H1 (cell line): ENCODE results near the gene WNT1. TPM values are rescaled to one million over a fixed set of nuclear protein-coding genes. Genes with fewer than 3 reads are reported as not detected.
A peak's percentile ranks its signal among the peaks of the same experiment; 100 is the strongest.

Source experiments
- ATF2 ChIP-seq: IDR thresholded peaks from 2 replicates; pipeline ENCODE4 v1.6.1; 2012; ENCODE audit warnings: low read length, inconsistent platforms
- ATF3 ChIP-seq: IDR thresholded peaks from 2 replicates; pipeline ENCODE4 v1.6.1; 2011; ENCODE audit warnings: low read depth, mild to moderate bottlenecking, low read length; ENCODE audit not compliant: insufficient read depth
- CBX8 ChIP-seq: fragments of 300-800, 300-1000 bp; sonication (generic); IDR thresholded peaks from 2 replicates; pipeline ENCODE4 v1.7.1; 2016; ENCODE audit warnings: low read depth, low read length, borderline replicate concordance
- E2F6 ChIP-seq: IDR thresholded peaks from 2 replicates; pipeline ENCODE4 v1.6.1; 2012; ENCODE audit warnings: inconsistent platforms
- EGR1 ChIP-seq: IDR thresholded peaks from 2 replicates; pipeline ENCODE4 v1.6.1; 2011; ENCODE audit warnings: low read depth, low read length, borderline replicate concordance
- EP300 ChIP-seq, 2 experiments: IDR thresholded peaks; 1 replicate in 1 of 2; 2 replicates in 1 of 2; pipeline ENCODE4 v1.6.1; 2011 to 2012; ENCODE audit warnings: low read depth in 2 of 2, low read length in 2 of 2, mild to moderate bottlenecking in 2 of 2, borderline replicate concordance in 1 of 2, inconsistent platforms in 1 of 2, moderate library complexity in 1 of 2
- EZH2 ChIP-seq: fragments of 200-600 bp; sonication (generic); IDR thresholded peaks from 2 replicates; pipeline ENCODE4 v1.7.1; 2012; ENCODE audit warnings: low read depth, mild to moderate bottlenecking, moderate library complexity, low read length, inconsistent platforms; ENCODE audit not compliant: severe bottlenecking
- GTF2F1 ChIP-seq: IDR thresholded peaks from 2 replicates; pipeline ENCODE4 v1.6.1; 2012; ENCODE audit warnings: low read depth, low read length, improper control_type of control experiment, borderline replicate concordance
- HDAC6 ChIP-seq: IDR thresholded peaks from one replicate; pipeline ENCODE4 v1.7.1; 2012; ENCODE audit warnings: low read depth, mild to moderate bottlenecking, inconsistent platforms, low read length, moderate library complexity
- MAFK ChIP-seq: IDR thresholded peaks from 2 replicates; pipeline ENCODE4 v1.6.1; 2012; ENCODE audit warnings: low read depth, mild to moderate bottlenecking, improper control_type of control experiment, low read length
- MAX ChIP-seq: IDR thresholded peaks from 2 replicates; pipeline ENCODE4 v1.6.1; 2012; ENCODE audit warnings: inconsistent platforms
- NANOG ChIP-seq: IDR thresholded peaks from 2 replicates; pipeline ENCODE4 v1.6.1; 2011; ENCODE audit warnings: low read length, low read depth, mild to moderate bottlenecking, inconsistent platforms; ENCODE audit not compliant: insufficient read depth, poor library complexity, severe bottlenecking
- NRF1 ChIP-seq: IDR thresholded peaks from 2 replicates; pipeline ENCODE4 v1.6.1; 2011; ENCODE audit warnings: mild to moderate bottlenecking, low read depth, low read length, improper control_type of control experiment
- PHF8 ChIP-seq: fragments of 200-600 bp; sonication (generic); conservative IDR thresholded peaks from 2 replicates; pipeline ENCODE4 v1.7.1; 2012; ENCODE audit warnings: low read depth, mild to moderate bottlenecking, inconsistent platforms, low read length, moderate library complexity
- POLR2AphosphoS5 ChIP-seq: IDR thresholded peaks from 2 replicates; pipeline ENCODE4 v1.6.1; 2011; ENCODE audit warnings: low read depth, low read length
- RAD21 ChIP-seq, 2 experiments: IDR thresholded peaks in 1 of 2; conservative IDR thresholded peaks in 1 of 2; 2 replicates each; pipeline ENCODE4 v1.6.1; 2011; ENCODE audit warnings: low read depth in 2 of 2, low read length in 2 of 2, improper control_type of control experiment in 1 of 2, inconsistent platforms in 1 of 2, mild to moderate bottlenecking in 1 of 2, moderate library complexity in 1 of 2
- SAP30 ChIP-seq: fragments of 300-600 bp; sonication (generic); IDR thresholded peaks from 2 replicates; pipeline ENCODE4 v1.7.1; 2012; ENCODE audit warnings: low read length, moderate library complexity, mild to moderate bottlenecking, inconsistent platforms; ENCODE audit not compliant: insufficient read depth, insufficient replicate concordance
- SP1 ChIP-seq: IDR thresholded peaks from 2 replicates; pipeline ENCODE4 v1.6.1; 2011; ENCODE audit warnings: low read depth, low read length
- ZNF274 ChIP-seq: IDR thresholded peaks from 2 replicates; pipeline ENCODE4 v1.7.0; 2012; ENCODE audit warnings: low read length, borderline replicate concordance; ENCODE audit errors: extremely low read depth
- polyA plus RNA-seq, 7 experiments: library from polyadenylated mRNA; depleted of rRNA in 3 of 7; stranded (reverse) in 5 of 7; unstranded in 2 of 7; fragments of >200 nt in 5 of 7; fragments of 200-250 nt in 2 of 7; gene quantifications; 1 replicate in 5 of 7; 2 replicates in 1 of 7; 4 replicates in 1 of 7; pipeline versions ENCODE4 v1.2.1 to v1.2.3, GENCODE V29; 2011 to 2013; ENCODE audit warnings: missing spikeins in 2 of 7, mixed read lengths in 2 of 7
- total RNA-seq: library from RNA; stranded (reverse); fragmentation: NEBNext Ultra II Directional; extraction: Animal tissue kit (Norgen Biotek cat#: 25700); gene quantifications from 2 replicates; pipeline ENCODE4 v1.2.1, GENCODE V29; 2021

The WNT1 gene
- total and polyA plus RNA-seq, 2 of the 8 experiments (the other 6 are each of a cell fraction or from before 2014, with no cell fraction given) = not detected

- TF ChIP-seq ATF2 (no peak), HDAC6 (no peak), NANOG (no peak), SAP30 (no peak), RAD21 (IDR thresholded peaks at IDR 0.05 in 1 of 2, conservative IDR thresholded peaks at IDR 0.05 in 1 of 2; ENCODE audit: low read depth in 2 of 2, low read length in 2 of 2) (peak; percentile 45 to 63), GTF2F1 (no peak), NRF1 (no peak), MAFK (no peak), SP1 (no peak), CBX8 (no peak), ZNF274 (no peak), POLR2AphosphoS5 (no peak), MAX (0 out of 2 replicates have a peak, but pooled peaks have one; percentile 32), EGR1 (no peak), PHF8 (no peak), E2F6 (no peak), EZH2 (peak; percentile 93), ATF3 (no peak), EP300 (IDR thresholded peaks at IDR 0.05; ENCODE audit: borderline replicate concordance in 1 of 2, low read depth in 2 of 2, low read length in 2 of 2) (no peak)
Observed at GRCh38 chr12:48996794-48997718, 18.9 kb downstream of the WNT1 start (continued).
